HEK293 (cell line): ENCODE measurements around the gene MS4A15.

ENCODE experiments used
- CTCF ChIA-PET: fragments of 350-600 bp; formaldehyde crosslinking; extraction: SDS; loops from one replicate; lab custom pipeline; 2021; ENCODE audit warnings: antibody characterized with exemption; lab: Yijun Ruan, JAX
- POLR2A ChIA-PET: fragments of 300-600 bp; formaldehyde crosslinking; extraction: SDS; loops from one replicate; lab custom pipeline; 2020; ENCODE audit warnings: antibody characterized with exemption, inconsistent platforms; lab: Yijun Ruan, JAX
- H3K27ac ChIP-seq: fragments of 200-500 bp; sonication (Bioruptor generic); 2 replicates; pipeline ENCODE4 v1.5.1; 2014; ENCODE audit warnings: low read depth, low read length, control low read depth, inconsistent platforms; ENCODE audit errors: extremely low read depth
- H3K36me3 ChIP-seq, 2 experiments: fragments of 200-500 bp in 1 of 2; sonication (Bioruptor generic) in 1 of 2; 1 replicate in 1 of 2; 2 replicates in 1 of 2; pipeline ENCODE4 v1.5.1; 2014 to 2017; ENCODE audit warnings: inconsistent platforms in 2 of 2, low read length in 2 of 2; ENCODE audit not compliant: control insufficient read depth in 2 of 2, insufficient read depth in 1 of 2
- H3K4me1 ChIP-seq: fragments of 200-500 bp; sonication (Bioruptor generic); 2 replicates; pipeline ENCODE4 v1.5.1; 2014; ENCODE audit warnings: mild to moderate bottlenecking, low read length, inconsistent platforms; ENCODE audit not compliant: control insufficient read depth, insufficient read depth
- H3K4me3 ChIP-seq: 2 replicates; pipeline ENCODE4 v1.5.1; 2011; ENCODE audit warnings: low read depth, mild to moderate bottlenecking, control low read depth, low read length, moderate library complexity
- H3K9me3 ChIP-seq: fragments of 200-500 bp; sonication (Bioruptor generic); 2 replicates; pipeline ENCODE4 v1.5.1; 2014; ENCODE audit warnings: low read depth, low read length, inconsistent platforms; ENCODE audit not compliant: control insufficient read depth, insufficient read depth
- EGR2 ChIP-seq: fragments of 450-650 bp; formaldehyde crosslinking; IDR thresholded peaks from 2 replicates; pipeline ENCODE4 v1.5.1; 2016; ENCODE audit warnings: low read depth, missing biosample characterization, missing genetic modification characterization
- FEZF1 ChIP-seq: fragments of 450-650 bp; formaldehyde crosslinking; IDR thresholded peaks from 2 replicates; pipeline ENCODE4 v1.5.1; 2016; ENCODE audit warnings: missing biosample characterization, missing genetic modification characterization
- KLF10 ChIP-seq: fragments of 450-650 bp; IDR thresholded peaks from 2 replicates; pipeline ENCODE4 v1.5.1; 2018; ENCODE audit warnings: missing biosample characterization, mild to moderate bottlenecking, missing genetic modification characterization
- KLF9 ChIP-seq: fragments of 450-650 bp; formaldehyde crosslinking; IDR thresholded peaks from 2 replicates; pipeline ENCODE4 v1.5.1; 2016; ENCODE audit warnings: missing biosample characterization, missing genetic modification characterization, low read depth
- MZF1 ChIP-seq: fragments of 450-650 bp; formaldehyde crosslinking; IDR thresholded peaks from 2 replicates; pipeline ENCODE4 v1.5.1; 2017; ENCODE audit warnings: missing biosample characterization, missing genetic modification characterization, borderline replicate concordance
- REST ChIP-seq: fragments of 450-650 bp; formaldehyde crosslinking; IDR thresholded peaks from 2 replicates; pipeline ENCODE4 v1.5.1; 2016; ENCODE audit warnings: missing biosample characterization, missing genetic modification characterization
- TCF7L2 ChIP-seq: IDR thresholded peaks from 2 replicates; pipeline ENCODE4 v1.6.1; 2011; ENCODE audit warnings: low read depth, mild to moderate bottlenecking, inconsistent platforms, low read length, moderate library complexity, borderline replicate concordance
- ZBTB1 ChIP-seq: fragments of 450-650 bp; formaldehyde crosslinking; IDR thresholded peaks from 2 replicates; pipeline ENCODE4 v1.5.1; 2016; ENCODE audit warnings: missing biosample characterization, missing genetic modification characterization
- ZBTB7A ChIP-seq: fragments of 450-650 bp; formaldehyde crosslinking; IDR thresholded peaks from 2 replicates; pipeline ENCODE4 v1.5.1; 2016; ENCODE audit warnings: low read depth, missing biosample characterization, missing genetic modification characterization
- ZNF16 ChIP-seq: fragments of 450-650 bp; formaldehyde crosslinking; IDR thresholded peaks from 2 replicates; pipeline ENCODE4 v1.5.1; 2016; ENCODE audit warnings: low read depth, missing biosample characterization, missing genetic modification characterization
- ZNF302 ChIP-seq: fragments of 450-650 bp; formaldehyde crosslinking; IDR thresholded peaks from 2 replicates; pipeline ENCODE4 v1.5.1; 2016; ENCODE audit warnings: missing biosample characterization, missing genetic modification characterization, low read depth
- ZNF335 ChIP-seq: fragments of 450-650 bp; formaldehyde crosslinking; conservative IDR thresholded peaks from 2 replicates; pipeline ENCODE4 v1.5.1; 2016; ENCODE audit warnings: missing biosample characterization, missing genetic modification characterization
- ZNF670 ChIP-seq: fragments of 450-650 bp; formaldehyde crosslinking; IDR thresholded peaks from 2 replicates; pipeline ENCODE4 v1.5.1; 2016; ENCODE audit warnings: missing biosample characterization, missing genetic modification characterization, low read depth
- ZNF707 ChIP-seq: fragments of 450-650 bp; formaldehyde crosslinking; IDR thresholded peaks from 2 replicates; pipeline ENCODE4 v1.5.1; 2016; ENCODE audit warnings: missing biosample characterization, missing genetic modification characterization
- ZNF768 ChIP-seq: fragments of 450-650 bp; formaldehyde crosslinking; IDR thresholded peaks from 2 replicates; pipeline ENCODE4 v1.5.1; 2018; ENCODE audit warnings: missing biosample characterization, mild to moderate bottlenecking, missing genetic modification characterization
- TF ChIP-seq, protein P1 (sequence below): fragments of 450-650 bp; formaldehyde crosslinking; IDR thresholded peaks from 2 replicates; pipeline ENCODE4 v1.5.1; 2017; ENCODE audit warnings: missing biosample characterization, missing genetic modification characterization
- TF ChIP-seq, protein P2 (sequence below): fragments of 450-650 bp; IDR thresholded peaks from 2 replicates; pipeline ENCODE4 v1.5.1; 2018; ENCODE audit warnings: missing biosample characterization, mild to moderate bottlenecking, missing genetic modification characterization
- TF ChIP-seq, protein P3 (sequence below): fragments of 450-650 bp; formaldehyde crosslinking; IDR thresholded peaks from 2 replicates; pipeline ENCODE4 v1.5.1; 2016; ENCODE audit warnings: missing biosample characterization, missing genetic modification characterization

Gene MS4A15

DNA sequence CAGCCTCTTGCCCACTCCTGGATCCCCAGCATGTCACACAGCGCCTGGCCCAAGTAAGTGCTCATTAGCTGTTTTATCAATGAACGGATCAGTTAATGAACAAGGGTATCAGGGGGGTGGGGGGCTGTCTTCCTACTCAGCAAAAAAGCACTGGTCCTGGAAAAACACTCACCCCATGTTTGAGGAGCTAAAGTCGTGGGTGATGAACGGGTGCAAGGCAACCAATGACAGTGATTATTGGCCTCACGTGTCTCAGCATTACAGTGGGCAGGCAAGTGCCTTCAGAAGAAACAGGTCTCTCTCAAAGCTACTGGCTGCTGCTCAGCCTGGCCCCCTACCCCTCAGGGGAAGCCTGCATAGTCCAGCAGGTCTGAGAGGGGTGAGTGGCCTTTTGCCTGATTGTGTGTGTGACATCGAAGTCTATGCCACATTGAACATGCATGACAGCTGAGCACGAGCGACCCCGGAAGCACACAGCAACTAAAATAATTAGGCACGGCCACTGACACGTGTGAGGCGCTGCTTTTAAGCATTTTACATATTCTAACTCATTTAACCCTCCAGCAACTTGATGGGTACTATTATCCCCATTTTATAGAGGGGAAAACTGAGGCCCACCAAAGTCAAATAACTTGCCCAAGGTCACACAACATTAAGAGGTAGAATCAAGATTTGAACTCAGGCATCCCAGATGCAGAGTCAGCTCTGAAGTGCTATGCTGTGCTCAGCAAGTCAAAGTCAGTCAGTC is 25.9 kb downstream of the MS4A15 start:
- TF ChIP-seq, protein P1, sequence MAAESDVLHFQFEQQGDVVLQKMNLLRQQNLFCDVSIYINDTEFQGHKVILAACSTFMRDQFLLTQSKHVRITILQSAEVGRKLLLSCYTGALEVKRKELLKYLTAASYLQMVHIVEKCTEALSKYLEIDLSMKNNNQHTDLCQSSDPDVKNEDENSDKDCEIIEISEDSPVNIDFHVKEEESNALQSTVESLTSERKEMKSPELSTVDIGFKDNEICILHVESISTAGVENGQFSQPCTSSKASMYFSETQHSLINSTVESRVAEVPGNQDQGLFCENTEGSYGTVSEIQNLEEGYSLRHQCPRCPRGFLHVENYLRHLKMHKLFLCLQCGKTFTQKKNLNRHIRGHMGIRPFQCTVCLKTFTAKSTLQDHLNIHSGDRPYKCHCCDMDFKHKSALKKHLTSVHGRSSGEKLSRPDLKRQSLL (tag by site-specific recombination): no peak
- no peak for TF ChIP-seq KLF9 (tag by site-specific recombination)
- no peak for TF ChIP-seq TCF7L2
- TF ChIP-seq ZNF670 (tag by site-specific recombination): no peak
- no peak for TF ChIP-seq ZBTB1 (tag by site-specific recombination)
- no peak for TF ChIP-seq EGR2 (tag by site-specific recombination)
- TF ChIP-seq MZF1: no peak
- H3K9me3 ChIP-seq: no peaks in the 10 kb centered on the region
- H3K36me3 ChIP-seq: no peaks in the 10 kb centered on the region
- POLR2A ChIA-PET: no interaction called here
- H3K27ac ChIP-seq: no peak overlapping the region
- CTCF ChIA-PET: interaction anchor here (0.5 to 1.1 kb wide), 2 partner anchors 11 to 1018 kb away, joined by 3 read pairs; no protein-coding TSS in a partner anchor
- no peak overlapping the region for H3K4me3 ChIP-seq
- no peaks in the 10 kb centered on the region for H3K4me1 ChIP-seq

GRCh38 chr11:60783141-60783484 is 26.4 kb downstream of the MS4A15 start:
- ChIA-PET CTCF (interaction anchor here (0.5 to 1.1 kb wide), 2 partner anchors 11 to 1018 kb away, joined by 3 read pairs; no protein-coding TSS in a partner anchor), POLR2A (no interaction called here)
- Histone ChIP-seq H3K9me3 (no peaks in the 10 kb centered on the region), H3K4me3 (no peak overlapping the region), H3K27ac (no peak overlapping the region), H3K4me1 (no peaks in the 10 kb centered on the region), H3K36me3 (no peaks in the 10 kb centered on the region)
- no peak for TF ChIP-seq KLF10 (tag by site-specific recombination)
- TF ChIP-seq, protein P2, sequence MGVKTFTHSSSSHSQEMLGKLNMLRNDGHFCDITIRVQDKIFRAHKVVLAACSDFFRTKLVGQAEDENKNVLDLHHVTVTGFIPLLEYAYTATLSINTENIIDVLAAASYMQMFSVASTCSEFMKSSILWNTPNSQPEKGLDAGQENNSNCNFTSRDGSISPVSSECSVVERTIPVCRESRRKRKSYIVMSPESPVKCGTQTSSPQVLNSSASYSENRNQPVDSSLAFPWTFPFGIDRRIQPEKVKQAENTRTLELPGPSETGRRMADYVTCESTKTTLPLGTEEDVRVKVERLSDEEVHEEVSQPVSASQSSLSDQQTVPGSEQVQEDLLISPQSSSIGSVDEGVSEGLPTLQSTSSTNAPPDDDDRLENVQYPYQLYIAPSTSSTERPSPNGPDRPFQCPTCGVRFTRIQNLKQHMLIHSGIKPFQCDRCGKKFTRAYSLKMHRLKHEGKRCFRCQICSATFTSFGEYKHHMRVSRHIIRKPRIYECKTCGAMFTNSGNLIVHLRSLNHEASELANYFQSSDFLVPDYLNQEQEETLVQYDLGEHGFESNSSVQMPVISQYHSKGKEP (tag by site-specific recombination): no peak
- no peak for TF ChIP-seq ZNF768
- TF ChIP-seq ZNF302 (tag by site-specific recombination): no peak
- TF ChIP-seq ZBTB7A (tag by site-specific recombination): no peak
- TF ChIP-seq FEZF1: no peak
- TF ChIP-seq ZNF335 (tag by site-specific recombination): no peak
- TF ChIP-seq ZNF16 (tag by site-specific recombination): no peak
- TF ChIP-seq, protein P3, sequence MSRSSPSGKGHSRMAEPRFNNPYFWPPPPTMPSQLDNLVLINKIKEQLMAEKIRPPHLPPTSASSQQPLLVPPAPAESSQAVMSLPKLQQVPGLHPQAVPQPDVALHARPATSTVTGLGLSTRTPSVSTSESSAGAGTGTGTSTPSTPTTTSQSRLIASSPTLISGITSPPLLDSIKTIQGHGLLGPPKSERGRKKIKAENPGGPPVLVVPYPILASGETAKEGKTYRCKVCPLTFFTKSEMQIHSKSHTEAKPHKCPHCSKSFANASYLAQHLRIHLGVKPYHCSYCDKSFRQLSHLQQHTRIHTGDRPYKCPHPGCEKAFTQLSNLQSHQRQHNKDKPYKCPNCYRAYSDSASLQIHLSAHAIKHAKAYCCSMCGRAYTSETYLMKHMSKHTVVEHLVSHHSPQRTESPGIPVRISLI (tag by site-specific recombination): no peak
- TF ChIP-seq ZNF707 (tag by site-specific recombination): no peak

- Histone ChIP-seq H3K4me1 (no peaks in the 10 kb centered on the region), H3K9me3 (no peaks in the 10 kb centered on the region), H3K27ac (no peak overlapping the region)
- POLR2A ChIA-PET: no interaction called here
- TF ChIP-seq REST (tag by site-specific recombination): no peak
- TF ChIP-seq, all 188 proteins: peak for 0
- no peak overlapping the region for H3K4me3 ChIP-seq
- H3K36me3 ChIP-seq: no peaks in the 10 kb centered on the region
- CTCF ChIA-PET: interaction anchor here (4.2 kb wide), 1 partner anchor 8 kb away, joined by 18 read pairs; no protein-coding TSS in a partner anchor
Measured at GRCh38 chr11:60783911-60784310, 27.2 kb downstream of the MS4A15 start.
